ENCODE data around the gene EXOSC1.

DNA sequence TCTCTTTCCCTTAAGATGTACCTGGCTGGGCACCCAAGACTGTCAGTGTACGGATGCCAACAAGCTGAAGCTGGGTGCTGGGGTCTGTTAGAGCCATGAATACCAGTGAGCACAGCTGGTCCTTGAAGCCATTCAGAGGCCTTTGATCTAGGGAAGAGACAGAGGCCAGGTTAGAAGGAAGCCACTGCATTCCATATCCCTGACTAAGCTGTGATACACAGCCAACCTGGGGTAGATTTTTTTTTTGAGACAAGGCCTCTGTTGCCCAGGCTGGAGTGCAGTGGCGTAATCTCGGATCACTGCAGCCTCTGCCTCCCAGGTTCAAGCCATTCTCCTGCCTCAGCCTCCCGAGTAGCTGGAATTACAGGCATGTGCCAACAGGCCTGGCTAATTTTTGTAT lies 20.9 kb upstream of the EXOSC1 start:
- TF ChIP-seq, protein P1, sequence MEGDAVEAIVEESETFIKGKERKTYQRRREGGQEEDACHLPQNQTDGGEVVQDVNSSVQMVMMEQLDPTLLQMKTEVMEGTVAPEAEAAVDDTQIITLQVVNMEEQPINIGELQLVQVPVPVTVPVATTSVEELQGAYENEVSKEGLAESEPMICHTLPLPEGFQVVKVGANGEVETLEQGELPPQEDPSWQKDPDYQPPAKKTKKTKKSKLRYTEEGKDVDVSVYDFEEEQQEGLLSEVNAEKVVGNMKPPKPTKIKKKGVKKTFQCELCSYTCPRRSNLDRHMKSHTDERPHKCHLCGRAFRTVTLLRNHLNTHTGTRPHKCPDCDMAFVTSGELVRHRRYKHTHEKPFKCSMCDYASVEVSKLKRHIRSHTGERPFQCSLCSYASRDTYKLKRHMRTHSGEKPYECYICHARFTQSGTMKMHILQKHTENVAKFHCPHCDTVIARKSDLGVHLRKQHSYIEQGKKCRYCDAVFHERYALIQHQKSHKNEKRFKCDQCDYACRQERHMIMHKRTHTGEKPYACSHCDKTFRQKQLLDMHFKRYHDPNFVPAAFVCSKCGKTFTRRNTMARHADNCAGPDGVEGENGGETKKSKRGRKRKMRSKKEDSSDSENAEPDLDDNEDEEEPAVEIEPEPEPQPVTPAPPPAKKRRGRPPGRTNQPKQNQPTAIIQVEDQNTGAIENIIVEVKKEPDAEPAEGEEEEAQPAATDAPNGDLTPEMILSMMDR (IDR thresholded peaks at IDR 0.05), result no peak
- no peak for TF ChIP-seq POLR2A (IDR thresholded peaks at IDR 0.05)

Data from lower leg skin (tissue), 3 donors.